Gastroesophageal sphincter (tissue), 3 donors: ENCODE measurements around the gene PAX3.

Experiments used
- CTCF ChIP-seq, 4 experiments: fragments of 200-600 bp in 2 of 4; fragments of 450-650 bp in 2 of 4; sonication (generic) in 1 of 4; IDR thresholded peaks; one replicate each; pipeline ENCODE4 v1.5.1; 2017 to 2019; ENCODE audit warnings: antibody characterized with exemption in 4 of 4, mild to moderate bottlenecking in 2 of 4, moderate library complexity in 2 of 4
- EP300 ChIP-seq: sonication (generic); formaldehyde crosslinking; IDR thresholded peaks from one replicate; pipeline ENCODE4 v1.6.1; 2017; ENCODE audit warnings: antibody characterized with exemption, mild to moderate bottlenecking

- no peak for TF ChIP-seq CTCF (IDR thresholded peaks at IDR 0.05)
- no peak for TF ChIP-seq EP300
Measured at GRCh38 chr2:222297600-222297935, 1.2 kb downstream of the PAX3 start.
